ENCODE results near the gene CHRM1. TPM values are rescaled to one million over a fixed set of nuclear protein-coding genes. Genes with fewer than 3 reads are reported as not detected.
A peak's percentile ranks its signal among the peaks of the same experiment; 100 is the strongest.

Gene CHRM1
- total RNA-seq, 1 donor from 2014 or later = not detected

DNA sequence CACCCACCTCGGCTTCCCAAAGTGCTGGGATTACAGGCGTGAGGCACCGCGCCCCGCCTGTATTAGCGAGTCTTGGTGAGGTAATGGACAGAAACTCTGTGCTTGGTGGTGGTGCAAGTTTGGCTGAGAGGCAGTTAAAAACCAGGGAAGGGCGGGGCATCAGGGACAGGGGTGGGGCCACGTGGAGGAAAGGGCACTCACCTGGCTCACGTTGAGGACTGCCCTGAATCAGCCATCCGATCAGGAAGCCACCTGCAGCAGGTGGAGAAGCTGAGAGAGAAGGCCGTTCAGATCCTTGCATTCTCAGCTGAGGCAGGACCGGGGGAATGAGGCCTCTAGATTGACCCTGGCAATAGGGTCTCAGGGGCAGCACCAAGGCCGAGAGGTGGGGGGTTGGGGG lies 12.1 kb upstream of the CHRM1 start:
- H3K27ac Mint-ChIP-seq = no peak overlapping the region
- peaks cover 8% of the 10 kb centered on the region for H3K9me3 Mint-ChIP-seq
- no peak overlapping the region for H3K4me3 Mint-ChIP-seq
- intact Hi-C loops (cut with micrococcal nuclease) = no loop called here
- no peaks in the 10 kb centered on the region for H3K36me3 Mint-ChIP-seq (ENCODE audit: low read depth)
- no peak for DNase-seq
- H3K27me3 Mint-ChIP-seq = peaks cover 31% of the 10 kb centered on the region
- no peaks in the 10 kb centered on the region for H3K4me1 Mint-ChIP-seq

DNA sequence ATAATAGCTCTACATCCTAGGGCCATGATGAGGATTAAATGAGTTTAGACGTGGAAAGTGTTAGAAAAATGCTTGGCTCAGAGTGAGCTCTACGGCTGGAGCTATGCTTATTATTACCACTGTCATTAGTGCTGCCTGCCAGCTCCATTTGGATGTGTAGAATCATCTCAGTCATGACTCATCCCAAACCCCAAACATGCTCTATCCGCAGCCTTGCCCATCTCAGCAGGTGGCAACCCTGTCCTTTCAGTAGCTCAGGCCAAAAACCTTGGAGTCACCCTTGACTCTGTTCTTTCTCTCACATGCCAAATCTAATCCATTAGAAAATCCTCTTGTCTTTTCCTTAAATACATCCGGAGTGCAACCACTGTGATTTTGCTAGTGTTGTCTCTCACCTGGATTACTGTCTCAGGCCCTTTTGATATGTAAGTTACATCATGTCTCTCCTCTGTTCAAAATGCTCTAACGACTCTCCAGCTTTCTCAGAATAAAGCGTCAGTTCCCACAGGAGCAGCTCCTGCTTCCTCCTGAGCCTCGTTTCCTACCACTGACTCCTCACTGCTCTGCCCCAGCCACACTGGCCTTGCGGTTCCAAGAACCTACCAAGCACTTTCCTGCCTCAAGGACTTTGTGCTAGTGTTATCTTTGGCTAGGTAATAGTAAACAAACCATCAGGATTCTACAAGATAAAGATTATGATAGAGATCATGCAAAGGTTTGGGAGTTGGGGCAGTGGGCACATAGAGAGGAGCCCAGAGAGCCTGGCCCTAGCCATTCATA lies 10.5 kb upstream of the CHRM1 start:
- H3K4me3 Mint-ChIP-seq = no peak overlapping the region
- intact Hi-C loops (cut with micrococcal nuclease) = no loop called here
- no peaks in the 10 kb centered on the region for H3K4me1 Mint-ChIP-seq
- no peak for DNase-seq
- H3K27me3 Mint-ChIP-seq = peaks cover 45% of the 10 kb centered on the region
- no peaks in the 10 kb centered on the region for H3K9me3 Mint-ChIP-seq
- no peaks in the 10 kb centered on the region for H3K36me3 Mint-ChIP-seq (ENCODE audit: low read depth)
- H3K27ac Mint-ChIP-seq = no peak overlapping the region

DNA sequence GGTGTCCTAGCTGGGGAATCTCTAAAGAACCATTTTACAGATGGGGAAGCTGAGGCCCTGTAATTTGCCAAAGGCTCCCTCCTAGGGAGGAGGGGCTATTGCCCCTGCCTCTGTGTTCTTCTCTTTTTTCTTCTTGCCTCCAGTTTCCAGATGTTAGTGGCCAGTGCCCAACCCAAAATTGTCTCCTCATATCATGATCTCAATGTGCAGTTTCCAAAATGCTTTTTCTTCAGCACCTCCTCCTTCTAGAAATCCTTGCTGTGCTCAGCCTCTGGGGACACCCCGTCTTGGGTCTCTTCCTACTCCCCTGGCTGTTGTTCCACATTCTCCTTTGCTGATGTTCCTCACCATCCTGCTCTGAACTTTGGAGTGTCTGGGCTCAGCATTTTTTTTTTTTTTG lies 9.5 kb upstream of the CHRM1 start:
- H3K4me1 Mint-ChIP-seq = peaks cover 2% of the 10 kb centered on the region
- no peaks in the 10 kb centered on the region for H3K36me3 Mint-ChIP-seq (ENCODE audit: low read depth)
- no peak overlapping the region for H3K4me3 Mint-ChIP-seq
- no peaks in the 10 kb centered on the region for H3K9me3 Mint-ChIP-seq
- no peak overlapping the region for H3K27ac Mint-ChIP-seq
- intact Hi-C loops (cut with micrococcal nuclease) = no loop called here
- peaks cover 53% of the 10 kb centered on the region for H3K27me3 Mint-ChIP-seq
- no peak for DNase-seq

DNA sequence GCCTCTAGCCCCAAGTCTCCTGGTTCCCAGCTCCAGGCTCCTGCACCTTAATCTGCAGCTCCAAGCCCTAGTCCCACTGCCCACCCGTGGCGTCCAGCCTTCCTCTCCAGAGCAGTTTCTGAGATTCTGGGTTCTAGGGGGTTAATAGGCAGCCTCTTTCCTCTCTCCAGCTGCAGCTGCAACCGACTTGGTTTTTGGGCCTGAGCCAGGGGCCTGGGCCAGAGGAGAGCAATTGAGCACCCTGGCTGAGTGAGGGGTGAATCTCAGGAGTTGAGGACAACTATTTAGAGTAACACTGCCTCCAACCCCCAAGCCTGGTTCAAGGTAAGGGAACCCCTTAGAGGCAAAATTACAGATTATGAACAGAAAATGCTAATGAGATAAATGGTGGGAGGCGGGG lies 9.0 kb upstream of the CHRM1 start:
- Mint-ChIP-seq H3K27me3 (peaks cover 58% of the 10 kb centered on the region), H3K4me3 (no peak overlapping the region), H3K9me3 (no peaks in the 10 kb centered on the region), H3K27ac (no peak overlapping the region), H3K4me1 (peaks cover 6% of the 10 kb centered on the region), H3K36me3 (ENCODE audit: low read depth) (no peaks in the 10 kb centered on the region)
- intact Hi-C loops (cut with micrococcal nuclease) = no loop called here
- DNase-seq = no peak

DNA sequence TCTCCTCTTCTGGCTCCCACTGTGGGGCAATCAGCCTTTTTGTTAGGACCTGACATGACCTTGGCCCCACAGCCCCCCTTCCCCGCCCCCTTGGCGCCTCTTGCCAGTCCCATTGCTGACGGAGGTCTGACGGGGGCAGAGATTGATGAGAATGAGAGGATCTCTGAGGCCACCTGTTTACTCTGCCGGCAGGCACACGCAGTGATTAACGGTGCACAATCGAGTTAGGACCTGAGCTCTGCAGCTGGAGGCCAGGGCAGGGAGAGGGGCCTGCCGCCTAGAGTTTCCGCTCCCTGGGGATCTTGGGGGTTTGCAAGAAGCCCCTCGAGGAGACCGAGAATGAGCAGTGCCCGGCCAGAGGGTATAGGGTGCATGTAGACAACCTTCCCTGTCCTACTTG lies 6.8 kb upstream of the CHRM1 start:
- Mint-ChIP-seq H3K27ac (no peak overlapping the region), H3K4me1 (peaks cover 11% of the 10 kb centered on the region), H3K4me3 (no peak overlapping the region), H3K27me3 (peaks cover 72% of the 10 kb centered on the region), H3K36me3 (ENCODE audit: low read depth) (no peaks in the 10 kb centered on the region), H3K9me3 (no peaks in the 10 kb centered on the region)
- DNase-seq = no peak
- intact Hi-C loops (cut with micrococcal nuclease) = no loop called here

DNA sequence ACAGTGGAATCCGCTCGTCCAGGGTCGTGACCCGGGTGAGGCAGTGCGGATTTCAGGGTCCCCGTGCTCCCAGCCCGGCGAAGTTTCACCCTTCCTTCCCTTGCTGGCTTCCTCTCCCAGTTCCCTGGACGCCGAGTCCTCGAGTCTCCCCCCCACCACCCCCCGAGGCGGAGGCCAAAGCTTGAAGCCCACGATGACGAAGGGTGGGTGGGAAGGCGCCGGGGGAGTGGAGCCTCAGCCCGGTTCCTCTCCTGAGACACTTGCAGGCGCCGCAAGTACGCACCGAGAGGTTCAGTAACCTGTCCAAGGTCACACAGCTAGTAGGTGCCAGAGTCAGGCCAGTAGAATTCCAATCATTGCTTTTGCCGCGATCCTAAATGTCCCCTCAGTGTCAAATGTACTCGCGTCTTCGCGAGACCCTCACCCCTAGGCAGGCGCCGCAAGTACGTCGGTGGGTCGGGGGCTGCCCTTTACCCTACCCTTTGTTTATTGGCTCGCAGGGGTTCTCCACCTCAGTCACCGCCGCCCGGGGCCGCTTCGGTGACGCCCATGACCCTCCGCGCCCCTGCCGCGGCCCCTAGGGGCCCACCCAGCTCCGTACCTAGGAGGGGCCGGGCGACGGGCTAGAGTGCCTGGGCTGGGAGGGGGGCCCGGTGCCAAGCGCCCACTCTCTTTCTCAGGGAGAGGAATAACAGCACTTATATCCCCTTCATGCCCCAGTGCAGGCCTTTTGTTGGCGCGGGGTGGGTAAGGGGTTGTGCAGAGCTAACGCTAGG lies 5.7 kb upstream of the CHRM1 start:
- no peak for DNase-seq

DNA sequence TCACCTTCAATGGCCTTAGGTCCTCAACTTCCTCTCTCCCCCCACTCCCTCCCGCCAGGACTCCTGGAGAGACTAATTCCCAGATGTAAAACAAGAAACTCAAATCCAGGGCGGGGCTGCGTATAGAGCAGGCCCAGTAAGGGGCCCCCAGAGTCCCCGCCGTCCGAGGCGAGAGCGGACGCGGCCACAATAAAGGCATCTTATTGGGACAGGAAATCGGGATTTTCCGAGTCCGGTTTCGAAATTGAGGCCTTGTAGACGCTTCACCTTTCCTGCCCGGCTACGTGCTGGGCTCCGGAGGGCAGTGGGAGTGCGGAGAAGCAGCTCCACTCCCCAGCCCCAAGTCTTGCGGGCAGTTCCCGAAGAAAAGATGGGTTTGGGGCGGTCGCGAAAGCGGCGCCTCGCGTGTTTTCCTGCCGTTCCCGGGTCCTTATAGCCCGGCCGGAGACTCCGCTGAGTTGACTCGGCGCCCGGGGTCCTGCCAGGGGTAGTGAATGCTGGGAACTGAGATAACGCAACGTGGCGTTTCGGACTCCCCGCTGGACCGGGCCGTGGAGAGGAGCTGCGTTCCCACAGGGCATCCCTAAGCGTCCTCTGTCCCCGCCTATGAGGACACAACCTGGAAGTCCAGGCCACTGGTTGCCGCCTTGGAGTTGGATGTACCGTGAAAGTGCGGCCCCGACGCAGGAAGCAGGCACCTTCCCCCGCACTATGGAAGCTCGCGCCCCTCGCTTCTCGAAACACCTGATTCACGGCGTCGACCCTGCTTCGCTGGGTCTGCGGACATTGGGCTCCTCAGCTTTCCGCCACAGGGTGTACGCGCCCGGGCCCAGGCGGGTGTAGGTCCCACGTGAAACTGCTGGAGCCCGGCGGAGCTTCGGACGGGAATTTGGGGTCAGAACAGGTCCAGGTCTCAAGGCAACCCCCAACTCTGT lies 4.8 kb upstream of the CHRM1 start:
- Mint-ChIP-seq H3K9me3 (no peaks in the 10 kb centered on the region), H3K4me3 (peak overlapping the region; percentile 36), H3K27me3 (peaks cover 77% of the 10 kb centered on the region), H3K36me3 (ENCODE audit: low read depth) (no peaks in the 10 kb centered on the region), H3K4me1 (peaks cover 14% of the 10 kb centered on the region), H3K27ac (no peak overlapping the region)
- DNase-seq = peak; percentile 61
- intact Hi-C loops (cut with micrococcal nuclease) = no loop called here

More for the DNA sequence above, 5.7 kb upstream of the CHRM1 start:
- H3K9me3 Mint-ChIP-seq = no peaks in the 10 kb centered on the region
- no peaks in the 10 kb centered on the region for H3K36me3 Mint-ChIP-seq (ENCODE audit: low read depth)
- intact Hi-C loops (cut with micrococcal nuclease) = no loop called here
- no peak overlapping the region for H3K27ac Mint-ChIP-seq
- peaks cover 77% of the 10 kb centered on the region for H3K27me3 Mint-ChIP-seq
- H3K4me3 Mint-ChIP-seq = no peak overlapping the region
- peaks cover 14% of the 10 kb centered on the region for H3K4me1 Mint-ChIP-seq

DNA sequence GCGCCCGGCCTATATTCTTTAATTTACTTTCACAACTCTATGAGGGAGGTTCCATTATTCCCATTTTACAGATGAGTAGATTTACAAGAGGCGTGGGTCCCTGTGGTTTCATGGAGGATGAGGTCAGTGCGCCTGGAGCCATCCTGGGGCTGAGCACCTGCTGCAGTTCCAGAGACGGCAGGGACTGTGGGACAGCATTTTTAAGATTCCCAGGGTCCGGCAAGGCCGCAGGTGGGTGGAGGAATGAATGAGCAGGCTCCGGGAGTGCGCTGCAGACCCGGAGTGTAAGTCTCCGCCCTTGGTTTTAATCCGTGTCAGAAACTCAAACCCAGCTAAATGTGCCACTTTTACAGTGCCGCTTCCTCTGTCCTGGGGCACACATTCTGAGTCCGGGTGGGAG lies 4.1 kb upstream of the CHRM1 start:
- Mint-ChIP-seq H3K4me1 (peaks cover 14% of the 10 kb centered on the region), H3K36me3 (ENCODE audit: low read depth) (no peaks in the 10 kb centered on the region), H3K4me3 (peak overlapping the region; percentile 36), H3K9me3 (no peaks in the 10 kb centered on the region), H3K27ac (no peak overlapping the region), H3K27me3 (peaks cover 73% of the 10 kb centered on the region)
- intact Hi-C loops (cut with micrococcal nuclease) = no loop called here
- no peak for DNase-seq

DNA sequence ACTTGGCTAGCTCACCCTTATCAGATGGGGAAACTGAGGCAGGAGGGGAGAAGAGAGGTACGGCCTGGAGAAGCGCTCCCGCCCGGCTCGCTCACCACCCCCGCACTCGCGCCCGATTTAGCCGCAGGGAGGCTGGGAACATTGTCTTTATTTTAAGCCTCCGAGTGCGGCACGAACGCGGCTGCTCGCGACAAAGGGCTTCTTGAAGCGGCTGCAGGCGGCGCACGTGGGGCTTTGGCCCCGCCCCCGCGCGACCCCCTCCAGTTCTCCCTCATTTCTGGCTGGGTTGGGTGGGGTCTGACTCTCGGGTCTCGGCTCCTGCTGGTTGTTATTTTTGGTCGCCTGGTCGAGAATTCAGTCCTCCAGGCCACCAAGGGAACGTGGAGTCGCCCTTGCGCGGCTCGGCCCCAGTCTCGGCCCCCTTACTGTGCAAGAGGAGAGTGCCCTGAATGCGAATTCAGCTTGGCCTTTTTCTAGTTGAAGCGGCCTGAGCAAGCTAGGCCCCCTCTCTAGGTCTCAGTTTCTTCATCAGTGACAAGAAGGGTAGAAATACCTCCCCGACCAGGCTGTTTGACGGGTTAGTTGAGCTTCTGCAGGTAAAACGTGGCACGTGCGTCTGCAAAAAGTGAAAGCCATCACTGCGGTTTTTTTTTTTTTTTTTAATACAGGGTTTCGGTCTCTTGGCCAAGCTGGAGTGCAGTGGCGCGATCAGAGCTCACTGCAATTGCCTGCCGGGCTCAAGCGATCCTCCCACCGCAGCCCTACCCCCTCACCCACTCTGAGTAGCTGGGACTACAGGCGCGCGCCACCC lies 2.6 kb upstream of the CHRM1 start:
- Mint-ChIP-seq H3K4me3 (peak overlapping the region; percentile 6), H3K27ac (no peak overlapping the region), H3K9me3 (no peaks in the 10 kb centered on the region), H3K4me1 (peaks cover 14% of the 10 kb centered on the region), H3K36me3 (ENCODE audit: low read depth) (no peaks in the 10 kb centered on the region), H3K27me3 (peaks cover 70% of the 10 kb centered on the region)
- peak; percentile 62 for DNase-seq
- intact Hi-C loops (cut with micrococcal nuclease) = no loop called here

DNA sequence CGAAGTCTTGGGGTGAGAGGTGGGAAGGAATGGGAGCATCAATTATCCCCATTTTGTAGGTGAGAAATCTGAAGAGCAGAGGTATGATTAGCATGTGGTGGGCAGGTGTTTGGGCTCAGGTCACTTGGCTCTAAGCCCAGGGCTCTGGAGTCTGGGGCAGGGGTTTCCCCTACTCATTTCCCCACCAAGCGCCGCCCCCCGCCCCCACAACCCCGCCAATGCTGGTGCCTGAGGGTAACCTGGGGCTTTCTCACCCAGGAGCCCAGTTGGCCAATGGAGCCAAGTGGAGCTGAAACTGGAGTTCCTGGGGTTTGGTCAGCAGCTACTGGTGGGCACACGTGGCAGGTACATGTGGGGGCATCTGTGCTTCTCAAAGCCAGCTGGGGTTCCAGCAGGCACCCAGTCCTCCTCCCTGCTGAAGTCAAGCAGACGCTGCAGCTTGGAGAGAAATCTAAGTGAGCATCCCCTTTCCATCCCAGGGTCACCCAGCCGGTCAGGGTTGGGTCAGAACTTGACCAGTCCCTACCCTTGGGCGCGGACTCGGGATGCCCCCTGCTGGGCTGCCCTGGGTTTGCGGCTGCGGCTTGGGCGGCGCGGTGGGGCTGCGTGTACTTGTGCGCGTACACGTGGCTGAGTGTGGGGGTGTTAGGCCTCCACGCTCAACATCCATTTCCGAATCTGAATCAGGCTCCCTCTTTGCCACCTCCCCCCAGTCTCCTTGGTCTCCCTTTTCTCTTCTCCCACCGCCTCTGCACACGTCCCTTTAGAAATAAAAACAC lies 1.7 kb upstream of the CHRM1 start:
- Mint-ChIP-seq H3K36me3 (ENCODE audit: low read depth) (no peaks in the 10 kb centered on the region), H3K4me3 (peak overlapping the region; percentile 11), H3K9me3 (no peaks in the 10 kb centered on the region), H3K4me1 (peaks cover 14% of the 10 kb centered on the region), H3K27ac (no peak overlapping the region), H3K27me3 (peaks cover 65% of the 10 kb centered on the region)
- intact Hi-C loops (cut with micrococcal nuclease) = no loop called here
- peak; percentile 69 for DNase-seq

DNA sequence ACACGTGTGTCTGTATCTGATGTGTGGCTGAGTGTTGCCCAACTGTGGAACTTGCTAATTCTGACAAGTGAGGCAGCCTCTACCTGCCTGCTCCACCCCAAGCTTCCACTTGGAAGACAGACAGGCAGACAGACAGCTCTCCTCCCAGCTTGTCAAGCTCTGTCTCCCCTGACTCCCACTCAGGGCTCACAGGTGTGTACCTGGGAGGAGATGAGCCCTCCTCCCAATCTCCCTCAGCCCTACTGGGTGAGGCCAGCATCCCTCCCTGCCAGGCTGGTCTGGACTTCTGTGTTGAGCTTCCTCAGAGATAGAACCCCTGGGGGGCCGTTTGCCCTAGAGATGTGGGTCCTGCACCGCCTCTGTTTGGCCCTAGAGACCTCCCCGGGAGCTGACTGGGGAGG lies 1.0 kb upstream of the CHRM1 start:
- peaks cover 59% of the 10 kb centered on the region for H3K27me3 Mint-ChIP-seq
- no peaks in the 10 kb centered on the region for H3K9me3 Mint-ChIP-seq
- intact Hi-C loops (cut with micrococcal nuclease) = no loop called here
- H3K4me1 Mint-ChIP-seq = peaks cover 14% of the 10 kb centered on the region
- no peak overlapping the region for H3K27ac Mint-ChIP-seq
- DNase-seq = no peak
- no peaks in the 10 kb centered on the region for H3K36me3 Mint-ChIP-seq (ENCODE audit: low read depth)
- peak overlapping the region; percentile 11 for H3K4me3 Mint-ChIP-seq

DNA sequence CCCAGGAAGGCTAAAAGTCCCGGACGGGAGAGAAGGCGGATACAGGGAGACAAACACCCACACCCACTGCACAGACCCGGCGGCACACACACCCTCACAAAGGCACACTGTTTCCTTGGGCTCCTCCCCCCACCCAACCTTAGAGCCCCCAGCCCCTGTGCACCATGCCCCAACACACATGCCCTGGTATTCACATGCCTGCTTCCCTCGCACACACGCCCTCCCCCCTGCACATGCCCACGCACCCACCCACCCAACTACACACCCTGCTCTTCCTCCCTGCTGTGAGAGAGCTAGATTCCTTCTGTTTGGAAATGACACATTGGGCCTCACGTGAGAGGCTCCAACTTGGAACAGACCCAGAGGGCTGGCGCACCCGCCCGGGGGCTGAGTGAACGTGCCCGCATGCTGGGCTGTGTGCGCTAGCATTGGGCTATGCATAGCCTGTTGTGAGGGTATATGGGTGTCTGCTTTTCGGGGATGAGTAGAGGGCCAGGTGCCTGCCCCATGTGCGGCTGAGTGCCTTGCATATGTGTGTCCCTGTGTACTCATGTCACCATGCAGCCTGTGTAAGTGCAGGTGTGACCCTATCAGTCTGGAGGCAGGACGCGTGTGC lies 518 bp upstream of the CHRM1 start:
- Mint-ChIP-seq H3K4me1 (peaks cover 14% of the 10 kb centered on the region), H3K27me3 (peaks cover 56% of the 10 kb centered on the region), H3K27ac (no peak overlapping the region), H3K36me3 (ENCODE audit: low read depth) (no peaks in the 10 kb centered on the region), H3K9me3 (no peaks in the 10 kb centered on the region), H3K4me3 (no peak overlapping the region)
- intact Hi-C loops (cut with micrococcal nuclease) = no loop called here
- no peak for DNase-seq
